ENCODE measurements around the gene TSPAN10. TPM values are rescaled to one million over a fixed set of nuclear protein-coding genes. Genes with fewer than 3 reads are reported as not detected.

TSPAN10 gene
- total RNA-seq, 1 donor from 2014 or later, result 2.7 TPM

DNA sequence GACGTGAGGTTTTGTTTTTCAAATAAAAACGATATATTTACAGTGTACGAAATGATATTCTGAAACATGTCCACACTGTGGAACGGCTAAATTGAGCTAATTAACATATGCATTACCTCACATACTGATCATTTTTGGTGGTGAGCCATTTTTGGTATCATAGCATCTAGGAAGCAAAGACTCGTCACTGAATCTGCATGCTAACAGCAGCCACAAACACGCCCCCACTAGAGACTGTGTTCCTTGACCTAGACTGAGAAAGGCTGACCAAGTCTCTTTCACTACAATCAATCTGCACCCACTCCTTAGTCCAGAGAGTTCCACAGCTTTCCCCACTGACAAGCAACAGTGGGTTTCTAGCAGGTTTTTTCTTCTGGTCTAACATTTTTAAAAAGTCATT is 29.6 kb upstream of the TSPAN10 start:
- Mint-ChIP-seq H3K27ac (ENCODE audit: unreplicated experiment) (no peak overlapping the region), H3K36me3 (ENCODE audit: low read depth, unreplicated experiment) (peaks cover 15% of the 10 kb centered on the region)

DNA sequence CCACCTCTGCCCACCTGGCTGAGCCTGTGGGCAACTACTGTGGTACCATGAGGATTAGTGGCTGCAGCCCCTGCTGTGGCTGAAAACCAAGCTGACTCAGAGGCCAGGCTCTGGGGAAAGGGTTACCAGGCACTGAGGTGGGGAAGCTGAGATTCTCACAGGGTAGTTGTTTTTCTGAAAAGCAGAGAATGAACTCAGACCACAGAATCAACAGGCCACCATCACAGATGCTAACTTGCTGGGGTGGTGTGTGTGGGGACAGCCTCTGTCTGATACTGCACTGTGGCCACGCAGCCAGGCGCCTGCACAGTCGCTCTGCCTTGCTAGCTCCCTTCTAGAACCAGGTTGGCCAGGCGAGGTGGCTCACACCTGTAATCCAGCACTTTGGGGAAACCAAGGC is 28.9 kb upstream of the TSPAN10 start:
- Histone ChIP-seq H2AFZ (ENCODE audit: low read depth, low read length) (no peak overlapping the region), H3K4me2 (ENCODE audit: low read length) (peak overlapping the region; percentile 46), H3K27ac (ENCODE audit: low read depth, low read length) (peak overlapping the region; percentile 29), H4K20me1 (ENCODE audit: insufficient read depth, low read length) (peaks cover 70% of the 10 kb centered on the region), H3K9me3 (ENCODE audit: insufficient read depth, low read depth, low read length) (no peaks in the 10 kb centered on the region), H3K27me3 (ENCODE audit: insufficient read depth, low read length) (no peaks in the 10 kb centered on the region), H3K9ac (ENCODE audit: low read length) (peak overlapping the region; percentile 28), H3K36me3 (ENCODE audit: insufficient read depth, low read length) (peaks cover 35% of the 10 kb centered on the region), H3K79me2 (ENCODE audit: insufficient read depth, low read length) (peaks cover 68% of the 10 kb centered on the region), H3K4me3 (ENCODE audit: insufficient read depth, low read depth, low read length) (no peak overlapping the region), H3K4me1 (ENCODE audit: insufficient read depth, low read length) (peaks cover 15% of the 10 kb centered on the region)
- no peak overlapping the region for H3K4me3 Mint-ChIP-seq (ENCODE audit: unreplicated experiment)
- no peaks in the 10 kb centered on the region for H3K9me3 Mint-ChIP-seq (ENCODE audit: unreplicated experiment)
- peak overlapping the region; percentile 12 for H3K27ac Mint-ChIP-seq (ENCODE audit: unreplicated experiment)
- H3K27me3 Mint-ChIP-seq (ENCODE audit: low read depth, unreplicated experiment), result no peaks in the 10 kb centered on the region
- peaks cover 25% of the 10 kb centered on the region for H3K4me1 Mint-ChIP-seq (ENCODE audit: low read depth, unreplicated experiment)
- H3K36me3 Mint-ChIP-seq (ENCODE audit: low read depth, unreplicated experiment), result peaks cover 19% of the 10 kb centered on the region
- FAIRE-seq (no peak), DNase-seq (ENCODE audit: low read depth) (peak; percentile 44)
- no peak for TF ChIP-seq EZH2 (IDR thresholded peaks at IDR 0.05; ENCODE audit: insufficient read depth, low read length)
- TF ChIP-seq, protein P1, sequence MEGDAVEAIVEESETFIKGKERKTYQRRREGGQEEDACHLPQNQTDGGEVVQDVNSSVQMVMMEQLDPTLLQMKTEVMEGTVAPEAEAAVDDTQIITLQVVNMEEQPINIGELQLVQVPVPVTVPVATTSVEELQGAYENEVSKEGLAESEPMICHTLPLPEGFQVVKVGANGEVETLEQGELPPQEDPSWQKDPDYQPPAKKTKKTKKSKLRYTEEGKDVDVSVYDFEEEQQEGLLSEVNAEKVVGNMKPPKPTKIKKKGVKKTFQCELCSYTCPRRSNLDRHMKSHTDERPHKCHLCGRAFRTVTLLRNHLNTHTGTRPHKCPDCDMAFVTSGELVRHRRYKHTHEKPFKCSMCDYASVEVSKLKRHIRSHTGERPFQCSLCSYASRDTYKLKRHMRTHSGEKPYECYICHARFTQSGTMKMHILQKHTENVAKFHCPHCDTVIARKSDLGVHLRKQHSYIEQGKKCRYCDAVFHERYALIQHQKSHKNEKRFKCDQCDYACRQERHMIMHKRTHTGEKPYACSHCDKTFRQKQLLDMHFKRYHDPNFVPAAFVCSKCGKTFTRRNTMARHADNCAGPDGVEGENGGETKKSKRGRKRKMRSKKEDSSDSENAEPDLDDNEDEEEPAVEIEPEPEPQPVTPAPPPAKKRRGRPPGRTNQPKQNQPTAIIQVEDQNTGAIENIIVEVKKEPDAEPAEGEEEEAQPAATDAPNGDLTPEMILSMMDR (IDR thresholded peaks at IDR 0.05; ENCODE audit: insufficient read depth, low read depth, low read length), result no peak

More for the DNA sequence above, 29.6 kb upstream of the TSPAN10 start:
- Histone ChIP-seq H3K4me1 (ENCODE audit: insufficient read depth, low read length) (peaks cover 15% of the 10 kb centered on the region), H3K79me2 (ENCODE audit: insufficient read depth, low read length) (peaks cover 64% of the 10 kb centered on the region), H3K9me3 (ENCODE audit: insufficient read depth, low read depth, low read length) (no peaks in the 10 kb centered on the region), H3K4me2 (ENCODE audit: low read length) (peak overlapping the region; percentile 46), H4K20me1 (ENCODE audit: insufficient read depth, low read length) (peaks cover 65% of the 10 kb centered on the region), H3K27me3 (ENCODE audit: insufficient read depth, low read length) (no peaks in the 10 kb centered on the region), H2AFZ (ENCODE audit: low read depth, low read length) (no peak overlapping the region), H3K27ac (ENCODE audit: low read depth, low read length) (peak overlapping the region; percentile 29), H3K36me3 (ENCODE audit: insufficient read depth, low read length) (peaks cover 32% of the 10 kb centered on the region), H3K4me3 (ENCODE audit: insufficient read depth, low read depth, low read length) (no peak overlapping the region), H3K9ac (ENCODE audit: low read length) (peak overlapping the region; percentile 28)
- Mint-ChIP-seq H3K4me1 (ENCODE audit: low read depth, unreplicated experiment) (peaks cover 25% of the 10 kb centered on the region), H3K27me3 (ENCODE audit: low read depth, unreplicated experiment) (no peaks in the 10 kb centered on the region), H3K4me3 (ENCODE audit: unreplicated experiment) (no peak overlapping the region), H3K9me3 (ENCODE audit: unreplicated experiment) (no peaks in the 10 kb centered on the region)
- peak; percentile 81 for DNase-seq (ENCODE audit: low read depth)
- TF ChIP-seq EZH2 (IDR thresholded peaks at IDR 0.05; ENCODE audit: insufficient read depth, low read length), result no peak
- TF ChIP-seq, protein P1 (IDR thresholded peaks at IDR 0.05; ENCODE audit: insufficient read depth, low read depth, low read length), result no peak
- no peak for FAIRE-seq

DNA sequence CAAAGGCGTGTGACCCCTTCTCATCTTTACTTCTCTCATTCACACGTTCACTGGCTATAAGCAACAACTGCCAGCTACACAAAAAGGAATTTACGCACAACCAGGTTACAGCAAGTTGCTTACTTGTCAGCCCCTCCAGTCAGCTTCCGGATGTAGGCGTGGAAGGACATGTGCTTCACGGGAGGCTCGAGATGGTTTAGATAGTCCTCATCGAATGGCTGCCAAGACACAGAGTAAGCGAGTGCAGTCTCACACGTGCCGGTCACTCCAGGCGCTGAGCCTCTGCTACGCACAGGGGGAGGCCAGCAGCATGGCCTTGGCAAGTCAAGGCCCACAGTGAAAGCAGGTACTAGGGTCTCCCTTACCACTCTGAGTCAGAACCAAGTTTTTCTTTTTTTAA is 28.4 kb upstream of the TSPAN10 start:
- Mint-ChIP-seq H3K27me3 (ENCODE audit: low read depth, unreplicated experiment) (no peaks in the 10 kb centered on the region), H3K36me3 (ENCODE audit: low read depth, unreplicated experiment) (peaks cover 22% of the 10 kb centered on the region), H3K9me3 (ENCODE audit: unreplicated experiment) (no peaks in the 10 kb centered on the region), H3K4me3 (ENCODE audit: unreplicated experiment) (no peak overlapping the region), H3K27ac (ENCODE audit: unreplicated experiment) (no peak overlapping the region), H3K4me1 (ENCODE audit: low read depth, unreplicated experiment) (peaks cover 29% of the 10 kb centered on the region)
- H3K27me3 ChIP-seq (ENCODE audit: insufficient read depth, low read length), result no peaks in the 10 kb centered on the region
- H3K4me1 ChIP-seq (ENCODE audit: insufficient read depth, low read length), result peaks cover 15% of the 10 kb centered on the region
- TF ChIP-seq, protein P1 (IDR thresholded peaks at IDR 0.05; ENCODE audit: insufficient read depth, low read depth, low read length), result no peak
- TF ChIP-seq EZH2 (IDR thresholded peaks at IDR 0.05; ENCODE audit: insufficient read depth, low read length), result no peak
- H2AFZ ChIP-seq (ENCODE audit: low read depth, low read length), result no peak overlapping the region
- H3K79me2 ChIP-seq (ENCODE audit: insufficient read depth, low read length), result peaks cover 69% of the 10 kb centered on the region
- H3K27ac ChIP-seq (ENCODE audit: low read depth, low read length), result no peak overlapping the region
- FAIRE-seq (no peak), DNase-seq (ENCODE audit: low read depth) (peak; percentile 47)
- no peak overlapping the region for H3K4me3 ChIP-seq (ENCODE audit: insufficient read depth, low read depth, low read length)
- H3K9me3 ChIP-seq (ENCODE audit: insufficient read depth, low read depth, low read length), result no peaks in the 10 kb centered on the region
- peaks cover 73% of the 10 kb centered on the region for H4K20me1 ChIP-seq (ENCODE audit: insufficient read depth, low read length)
- no peak overlapping the region for H3K9ac ChIP-seq (ENCODE audit: low read length)
- no peak overlapping the region for H3K4me2 ChIP-seq (ENCODE audit: low read length)
- H3K36me3 ChIP-seq (ENCODE audit: insufficient read depth, low read length), result peaks cover 35% of the 10 kb centered on the region

Data from astrocyte (in vitro differentiated cells and primary cell).